ENCODE results near the gene SLIT2.

SLIT2 gene

GRCh38 chr4:20268028-20268427 lies 16.3 kb downstream of the SLIT2 start:
- Histone ChIP-seq H3K27me3 (ENCODE audit: control insufficient read depth, insufficient read depth, low read length) (no peaks in the 10 kb centered on the region), H3K27ac (no peak overlapping the region), H3K4me2 (ENCODE audit: low read length) (no peak overlapping the region), H2AFZ (no peak overlapping the region), H3K4me1 (no peaks in the 10 kb centered on the region), H3K4me3 (ENCODE audit: low read depth, low read length) (no peak overlapping the region), H3K9ac (no peak overlapping the region), H3K9me3 (ENCODE audit: control insufficient read depth, low read length) (no peaks in the 10 kb centered on the region), H3K36me3 (ENCODE audit: control insufficient read depth, insufficient read depth, low read length) (no peaks in the 10 kb centered on the region), H3K79me2 (no peaks in the 10 kb centered on the region)
- no peak for TF ChIP-seq CTCF (IDR thresholded peaks at IDR 0.05)

- Histone ChIP-seq H3K79me2 (no peaks in the 10 kb centered on the region), H2AFZ (no peak overlapping the region), H3K4me2 (ENCODE audit: low read length) (no peak overlapping the region), H3K4me1 (no peaks in the 10 kb centered on the region), H3K9ac (no peak overlapping the region), H3K36me3 (ENCODE audit: control insufficient read depth, insufficient read depth, low read length) (no peaks in the 10 kb centered on the region), H3K9me3 (ENCODE audit: control insufficient read depth, low read length) (no peaks in the 10 kb centered on the region), H3K4me3 (ENCODE audit: low read depth, low read length) (no peak overlapping the region), H3K27ac (no peak overlapping the region), H3K27me3 (ENCODE audit: control insufficient read depth, insufficient read depth, low read length) (no peaks in the 10 kb centered on the region)
- TF ChIP-seq CTCF (IDR thresholded peaks at IDR 0.05) = no peak
Observed at GRCh38 chr4:20269320-20269719, 17.6 kb downstream of the SLIT2 start.

GRCh38 chr4:20271950-20272349 lies 20.2 kb downstream of the SLIT2 start:
- no peaks in the 10 kb centered on the region for H3K4me1 ChIP-seq
- H3K4me3 ChIP-seq (ENCODE audit: low read depth, low read length) = no peak overlapping the region
- no peak overlapping the region for H3K9ac ChIP-seq
- H3K27me3 ChIP-seq (ENCODE audit: control insufficient read depth, insufficient read depth, low read length) = no peaks in the 10 kb centered on the region
- H3K79me2 ChIP-seq = no peaks in the 10 kb centered on the region
- no peaks in the 10 kb centered on the region for H3K9me3 ChIP-seq (ENCODE audit: control insufficient read depth, low read length)
- no peak for TF ChIP-seq CTCF (IDR thresholded peaks at IDR 0.05)
- no peaks in the 10 kb centered on the region for H3K36me3 ChIP-seq (ENCODE audit: control insufficient read depth, insufficient read depth, low read length)
- H3K27ac ChIP-seq = no peak overlapping the region
- H2AFZ ChIP-seq = no peak overlapping the region
- no peak overlapping the region for H3K4me2 ChIP-seq (ENCODE audit: low read length)

GRCh38 chr4:20272411-20272872 lies 20.7 kb downstream of the SLIT2 start:
- Histone ChIP-seq H3K4me1 (no peaks in the 10 kb centered on the region), H3K36me3 (ENCODE audit: control insufficient read depth, insufficient read depth, low read length) (no peaks in the 10 kb centered on the region), H3K27me3 (ENCODE audit: control insufficient read depth, insufficient read depth, low read length) (no peaks in the 10 kb centered on the region), H3K4me2 (ENCODE audit: low read length) (no peak overlapping the region), H3K9ac (no peak overlapping the region), H2AFZ (no peak overlapping the region), H3K27ac (no peak overlapping the region), H3K9me3 (ENCODE audit: control insufficient read depth, low read length) (no peaks in the 10 kb centered on the region), H3K4me3 (ENCODE audit: low read depth, low read length) (no peak overlapping the region), H3K79me2 (no peaks in the 10 kb centered on the region)
- no peak for TF ChIP-seq CTCF (IDR thresholded peaks at IDR 0.05)

- Histone ChIP-seq H3K9me3 (ENCODE audit: control insufficient read depth, low read length) (no peaks in the 10 kb centered on the region), H3K27me3 (ENCODE audit: control insufficient read depth, insufficient read depth, low read length) (no peaks in the 10 kb centered on the region), H3K27ac (no peak overlapping the region), H3K36me3 (ENCODE audit: control insufficient read depth, insufficient read depth, low read length) (no peaks in the 10 kb centered on the region), H2AFZ (no peak overlapping the region), H3K9ac (no peak overlapping the region), H3K4me1 (no peaks in the 10 kb centered on the region), H3K79me2 (no peaks in the 10 kb centered on the region), H3K4me2 (ENCODE audit: low read length) (no peak overlapping the region), H3K4me3 (ENCODE audit: low read depth, low read length) (no peak overlapping the region)
- no peak for TF ChIP-seq CTCF (IDR thresholded peaks at IDR 0.05)
Observed at GRCh38 chr4:20273793-20274192, 22.1 kb downstream of the SLIT2 start.
